ENCODE results near the gene GNRH2.

Gene GNRH2

DNA sequence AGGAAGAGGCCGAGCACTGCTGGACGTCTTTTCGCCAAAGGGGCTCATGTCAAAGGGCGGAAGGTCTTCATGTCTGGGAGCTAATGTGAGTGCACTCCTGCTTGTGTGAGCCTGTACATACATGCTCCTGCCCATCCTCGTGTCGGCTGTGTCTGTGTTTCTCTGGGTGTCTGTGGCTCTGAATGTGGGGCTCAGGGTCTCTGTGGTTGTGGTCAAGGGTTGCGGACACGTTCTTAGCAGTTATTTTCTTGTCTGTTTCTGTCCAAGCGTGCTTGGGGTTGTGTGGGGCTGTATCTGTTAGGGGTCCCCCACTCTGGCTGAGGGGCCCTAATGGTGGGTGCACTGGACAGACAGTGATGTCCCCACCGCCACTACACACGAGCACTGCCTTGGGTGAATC lies 38.2 kb downstream of the GNRH2 start:
- TF ChIP-seq, protein P1, sequence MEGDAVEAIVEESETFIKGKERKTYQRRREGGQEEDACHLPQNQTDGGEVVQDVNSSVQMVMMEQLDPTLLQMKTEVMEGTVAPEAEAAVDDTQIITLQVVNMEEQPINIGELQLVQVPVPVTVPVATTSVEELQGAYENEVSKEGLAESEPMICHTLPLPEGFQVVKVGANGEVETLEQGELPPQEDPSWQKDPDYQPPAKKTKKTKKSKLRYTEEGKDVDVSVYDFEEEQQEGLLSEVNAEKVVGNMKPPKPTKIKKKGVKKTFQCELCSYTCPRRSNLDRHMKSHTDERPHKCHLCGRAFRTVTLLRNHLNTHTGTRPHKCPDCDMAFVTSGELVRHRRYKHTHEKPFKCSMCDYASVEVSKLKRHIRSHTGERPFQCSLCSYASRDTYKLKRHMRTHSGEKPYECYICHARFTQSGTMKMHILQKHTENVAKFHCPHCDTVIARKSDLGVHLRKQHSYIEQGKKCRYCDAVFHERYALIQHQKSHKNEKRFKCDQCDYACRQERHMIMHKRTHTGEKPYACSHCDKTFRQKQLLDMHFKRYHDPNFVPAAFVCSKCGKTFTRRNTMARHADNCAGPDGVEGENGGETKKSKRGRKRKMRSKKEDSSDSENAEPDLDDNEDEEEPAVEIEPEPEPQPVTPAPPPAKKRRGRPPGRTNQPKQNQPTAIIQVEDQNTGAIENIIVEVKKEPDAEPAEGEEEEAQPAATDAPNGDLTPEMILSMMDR (IDR thresholded peaks at IDR 0.05; ENCODE audit: low read depth, low read length), result no peak
- no peak for DNase-seq (ENCODE audit: extremely low read depth, low read depth)

DNA sequence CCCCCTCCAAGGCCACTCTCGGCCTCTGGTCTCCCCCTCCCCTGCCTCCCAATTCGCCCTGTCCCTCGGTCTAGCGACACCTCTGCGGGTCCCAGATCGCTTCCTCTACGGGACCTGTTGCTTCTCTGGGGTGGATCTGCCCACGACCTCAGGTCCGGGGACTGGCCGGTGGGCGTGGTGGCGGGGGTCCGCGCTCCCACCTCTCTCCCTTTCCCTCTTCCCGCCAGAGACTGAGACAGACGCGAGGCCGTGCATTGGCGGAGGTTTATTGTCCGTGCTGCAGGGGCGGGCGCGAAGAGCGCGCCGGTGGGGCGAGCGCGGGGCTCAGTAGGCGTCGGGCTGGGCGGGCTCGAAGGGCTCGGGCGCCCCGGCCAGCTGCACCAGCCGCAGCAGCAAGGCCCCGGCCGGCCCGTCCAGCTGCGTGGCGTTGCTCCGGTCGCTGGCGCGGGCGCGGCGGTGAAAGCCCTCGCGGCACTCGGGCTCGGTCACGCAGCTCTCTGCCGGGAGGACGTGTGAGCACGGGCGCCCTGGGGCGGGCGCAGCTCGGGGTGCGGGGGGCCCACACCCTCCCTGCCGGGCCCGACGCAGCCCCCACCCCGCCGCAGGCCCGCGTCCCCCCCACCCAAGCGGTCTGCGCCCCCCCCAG lies 39.0 kb downstream of the GNRH2 start:
- no peak for DNase-seq (ENCODE audit: extremely low read depth, low read depth)
- TF ChIP-seq, protein P1 (IDR thresholded peaks at IDR 0.05; ENCODE audit: low read depth, low read length), result no peak

DNA sequence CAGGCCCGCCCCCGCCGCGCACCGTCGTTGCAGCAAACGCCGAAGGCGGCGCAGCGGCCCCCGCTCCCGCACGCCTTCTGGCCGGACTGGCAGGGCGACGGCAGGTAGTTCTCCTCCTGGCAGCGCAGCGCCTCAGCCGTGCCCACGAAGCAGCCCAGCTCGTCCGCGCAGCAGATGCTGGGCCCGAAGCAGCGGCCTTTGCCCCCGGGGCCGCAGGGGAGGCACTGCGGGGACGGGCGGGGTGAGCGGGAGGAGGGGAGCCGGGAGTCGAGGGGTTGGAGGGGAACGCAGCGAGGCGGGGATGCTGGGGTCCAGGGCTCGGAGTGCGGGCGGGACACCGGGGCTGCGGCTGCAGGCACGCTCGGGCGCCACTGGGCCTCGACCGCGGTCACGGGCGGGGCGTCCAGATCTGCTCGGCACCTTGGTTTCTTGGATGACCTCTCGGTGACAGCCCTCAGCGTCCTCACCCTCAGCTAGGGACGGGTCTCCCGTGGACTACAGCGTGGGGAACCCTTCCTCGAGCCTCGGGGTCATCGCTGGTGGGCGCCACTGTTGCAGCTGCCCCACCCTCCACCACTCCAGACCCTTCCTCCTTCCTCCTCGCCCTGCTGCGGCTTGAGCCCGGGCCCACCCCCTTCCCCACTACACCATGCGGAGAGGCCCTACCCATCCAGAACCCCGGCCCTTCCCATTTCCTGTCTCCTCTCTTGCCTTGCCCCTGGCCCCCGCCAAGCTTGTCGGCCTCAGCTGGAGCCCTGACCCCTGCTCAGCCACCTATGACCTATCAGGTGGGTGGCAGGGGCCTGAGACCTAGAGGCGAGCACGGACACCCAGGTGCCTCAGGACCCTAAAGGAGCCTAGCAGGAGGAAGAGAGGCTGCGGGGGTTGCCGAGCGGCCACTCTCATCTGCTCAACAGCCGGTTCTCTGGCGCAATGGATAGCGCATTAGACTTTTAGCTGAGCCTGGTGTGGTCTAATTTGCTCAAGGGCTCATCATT lies 39.8 kb downstream of the GNRH2 start:
- DNase-seq (ENCODE audit: extremely low read depth, low read depth), result no peak
- TF ChIP-seq, protein P1 (IDR thresholded peaks at IDR 0.05; ENCODE audit: low read depth, low read length), result no peak

DNA sequence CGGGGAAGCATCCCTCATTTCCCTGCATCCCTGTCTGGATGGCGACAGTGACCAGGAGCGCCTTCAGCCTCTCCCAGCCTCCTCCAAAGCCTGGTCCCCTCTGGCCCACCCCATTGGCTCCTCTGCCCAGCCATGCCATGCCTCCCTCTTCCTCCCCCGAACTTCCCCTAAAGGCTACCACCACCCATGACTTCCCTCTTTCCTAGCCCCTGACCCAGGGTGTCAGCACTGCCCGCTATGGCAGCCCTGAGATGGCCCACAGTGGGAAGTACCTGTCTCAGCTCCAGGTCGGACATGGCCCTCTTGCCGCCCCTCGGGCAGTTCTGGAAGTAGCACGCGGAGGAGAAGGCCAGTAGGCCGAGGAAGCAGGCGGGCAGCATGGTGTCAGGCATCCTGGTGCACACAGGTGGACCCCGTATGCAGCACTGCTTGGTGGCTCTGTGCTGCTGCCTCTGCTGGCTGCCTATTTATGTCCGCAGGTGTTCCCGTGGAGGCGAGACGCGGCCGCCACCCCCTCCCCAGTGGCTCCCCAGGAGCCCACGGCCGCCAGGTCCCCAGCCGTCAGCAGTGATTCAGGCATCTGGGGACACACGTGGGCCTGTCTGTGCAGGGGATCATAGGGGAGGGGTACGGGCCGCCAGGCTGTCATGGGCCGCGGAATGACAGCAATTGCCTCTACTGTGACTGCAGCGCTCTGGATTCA lies 41.0 kb downstream of the GNRH2 start, which contains the start of gene AVP:
TSS of gene AVP (minus strand) at position 442 of the 703 bp plus-strand sequence. CDS start at position 392, 50 bp downstream.
- TF ChIP-seq, protein P1 (IDR thresholded peaks at IDR 0.05; ENCODE audit: low read depth, low read length), result no peak
- no peak for DNase-seq (ENCODE audit: extremely low read depth, low read depth)

DNA sequence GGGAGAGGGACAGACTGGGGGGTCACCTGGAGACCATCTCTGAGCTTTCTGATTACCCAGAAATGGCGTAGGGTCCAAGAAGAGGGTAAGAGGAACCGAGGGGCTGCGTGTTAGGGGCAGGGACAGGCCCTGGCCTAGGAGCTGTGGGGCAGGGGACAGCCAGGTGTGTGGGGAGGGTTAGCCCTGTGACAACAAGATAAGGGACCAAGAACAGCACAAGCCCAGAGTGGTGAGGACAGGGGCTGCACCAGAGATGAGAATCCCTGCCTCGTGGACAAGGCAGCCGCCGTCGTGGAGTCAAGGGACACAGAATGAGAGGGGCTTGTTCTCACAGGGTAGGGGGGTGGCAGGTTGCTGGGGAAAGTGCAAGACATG lies 41.6 kb downstream of the GNRH2 start:
- no peak for DNase-seq (ENCODE audit: extremely low read depth, low read depth)
- TF ChIP-seq, protein P1 (IDR thresholded peaks at IDR 0.05; ENCODE audit: low read depth, low read length), result no peak

DNA sequence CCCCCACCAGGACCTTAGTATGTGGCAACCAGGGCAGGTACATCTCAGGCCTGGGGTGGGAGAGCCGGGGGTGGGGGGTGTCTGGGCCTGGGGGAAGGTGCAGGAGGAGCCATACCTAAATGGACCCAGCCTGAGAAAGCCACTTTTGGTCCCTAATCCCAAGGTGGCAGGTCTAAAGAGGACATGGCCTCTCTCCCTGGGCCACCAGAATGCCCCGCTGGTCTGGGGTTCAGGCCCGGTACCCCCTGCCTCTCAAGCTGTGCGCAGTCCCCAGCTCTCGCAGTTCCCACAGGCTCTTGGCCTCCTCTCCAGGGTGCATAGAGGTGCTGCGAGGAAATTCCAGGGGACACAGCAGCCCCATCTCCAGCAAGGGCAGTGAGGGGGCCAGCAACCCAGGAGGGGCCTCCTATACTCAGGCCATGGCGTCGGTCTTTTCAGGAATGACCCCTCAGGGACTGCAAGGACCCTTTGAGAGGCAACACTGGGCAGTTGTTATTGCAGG lies 42.2 kb downstream of the GNRH2 start:
- DNase-seq (ENCODE audit: extremely low read depth, low read depth), result no peak
- TF ChIP-seq, protein P1 (IDR thresholded peaks at IDR 0.05; ENCODE audit: low read depth, low read length), result no peak
